HFFc6 (cell line): Measurements from ENCODE around the gene IGF1R. TPM values are rescaled to one million over a fixed set of nuclear protein-coding genes. Genes with fewer than 3 reads are reported as not detected.

ENCODE experiments used
- DNase-seq: peaks from one replicate; pipeline ENCODE4 v3.0.0-alpha.2; 2018
- H3K27ac Mint-ChIP-seq: 2 replicates; pipeline ENCODE4 v1.8.0; 2020; ENCODE audit warnings: mild to moderate bottlenecking, mixed read lengths
- H3K27me3 Mint-ChIP-seq: 2 replicates; pipeline ENCODE4 v1.8.0; 2021; ENCODE audit warnings: mild to moderate bottlenecking, moderate library complexity, mixed read lengths; ENCODE audit not compliant: insufficient read depth
- H3K36me3 Mint-ChIP-seq: 2 replicates; pipeline ENCODE4 v1.8.0; 2021; ENCODE audit warnings: low read depth, mixed read lengths
- H3K4me1 Mint-ChIP-seq: 2 replicates; pipeline ENCODE4 v1.8.0; 2020; ENCODE audit warnings: low read depth, mixed read lengths
- H3K4me3 Mint-ChIP-seq: 2 replicates; pipeline ENCODE4 v1.8.0; 2020; ENCODE audit warnings: mild to moderate bottlenecking, moderate library complexity, mixed read lengths
- H3K9me3 Mint-ChIP-seq: 2 replicates; pipeline ENCODE4 v1.8.0; 2020; ENCODE audit warnings: mild to moderate bottlenecking, mixed read lengths
- CTCF ChIP-seq: fragments of 200-600 bp; sonication (generic); IDR thresholded peaks from 2 replicates; pipeline ENCODE4 v1.5.0; 2021; ENCODE audit warnings: antibody characterized with exemption, mild to moderate bottlenecking
- total RNA-seq, 6 experiments: library from RNA; stranded (reverse); fragmentation: NEBNext Ultra II Directional; extraction: Animal tissue kit (Norgen Biotek cat#: 25700); gene quantifications; 2 replicates in 1 of 6; 3 replicates in 5 of 6; pipeline ENCODE4 v1.2.3, GENCODE V29; 2021

Gene IGF1R
- total RNA-seq, 6 experiments from 2014 or later: 46.7 to 61.9 (median 50.1) TPM

GRCh38 chr15:98677345-98678059, 29.2 kb downstream of the IGF1R start:
- H3K27ac Mint-ChIP-seq: peak overlapping the region; percentile 59
- no peak for DNase-seq

GRCh38 chr15:98678484-98678883, 30.1 kb downstream of the IGF1R start:
- Mint-ChIP-seq H3K9me3 (no peaks in the 10 kb centered on the region), H3K27me3 (no peaks in the 10 kb centered on the region), H3K4me1 (peaks cover 77% of the 10 kb centered on the region), H3K4me3 (no peak overlapping the region), H3K27ac (no peak overlapping the region), H3K36me3 (peaks cover 19% of the 10 kb centered on the region)
- DNase-seq: no peak
- TF ChIP-seq CTCF: no peak

More at GRCh38 chr15:98677345-98678059, 29.2 kb downstream of the IGF1R start:
- Mint-ChIP-seq H3K4me1 (peaks cover 74% of the 10 kb centered on the region), H3K4me3 (peak overlapping the region; percentile 26), H3K27me3 (no peaks in the 10 kb centered on the region), H3K9me3 (no peaks in the 10 kb centered on the region), H3K36me3 (peaks cover 25% of the 10 kb centered on the region)
- TF ChIP-seq CTCF: no peak

- Mint-ChIP-seq H3K4me3 (no peak overlapping the region), H3K9me3 (no peaks in the 10 kb centered on the region), H3K36me3 (peaks cover 18% of the 10 kb centered on the region), H3K27ac (no peak overlapping the region), H3K4me1 (peaks cover 84% of the 10 kb centered on the region), H3K27me3 (no peaks in the 10 kb centered on the region)
- DNase-seq: no peak
- no peak for TF ChIP-seq CTCF
These were observed 32.7 kb downstream of the IGF1R start for GRCh38 chr15:98681061-98681460.

- peaks cover 7% of the 10 kb centered on the region for H3K36me3 Mint-ChIP-seq
- no peak for TF ChIP-seq CTCF
- H3K9me3 Mint-ChIP-seq: no peaks in the 10 kb centered on the region
- H3K4me3 Mint-ChIP-seq: peak overlapping the region; percentile 21; the same call in 1 of the 2 replicates
- peaks cover 84% of the 10 kb centered on the region for H3K4me1 Mint-ChIP-seq
- peak overlapping the region; percentile 59 for H3K27ac Mint-ChIP-seq
- no peaks in the 10 kb centered on the region for H3K27me3 Mint-ChIP-seq
- DNase-seq: no peak
These were observed 34.8 kb downstream of the IGF1R start for GRCh38 chr15:98682992-98683701.

- Mint-ChIP-seq H3K36me3 (peaks cover 7% of the 10 kb centered on the region), H3K27ac (peak overlapping the region; percentile 89), H3K9me3 (no peaks in the 10 kb centered on the region), H3K4me3 (peak overlapping the region; percentile 74), H3K27me3 (no peaks in the 10 kb centered on the region), H3K4me1 (peaks cover 87% of the 10 kb centered on the region)
- no peak for TF ChIP-seq CTCF
- DNase-seq: no peak
These were observed 35.5 kb downstream of the IGF1R start for GRCh38 chr15:98683831-98684230.
